SU-DHL-6 (cell line): ENCODE measurements around the gene KDM5B.

Source experiments
- CTCF ChIP-seq: fragments of 200-600 bp; sonication (generic); IDR thresholded peaks from one replicate; pipeline ENCODE4 v1.5.1; 2017; ENCODE audit warnings: antibody characterized with exemption, mild to moderate bottlenecking, low read length, moderate library complexity; ENCODE audit not compliant: insufficient read depth, poor library complexity, severe bottlenecking
- EZH2phosphoT487 ChIP-seq: fragments of 200-600 bp; sonication (generic), shearing (Covaris generic); conservative IDR thresholded peaks from 2 replicates; pipeline ENCODE4 v1.6.1; 2018; ENCODE audit warnings: mild to moderate bottlenecking, antibody characterized with exemption, low read length, moderate library complexity, mixed read lengths

- TF ChIP-seq CTCF, result no peak
- TF ChIP-seq EZH2phosphoT487, result no peak
Observed at GRCh38 chr1:202854787-202855186, 46.6 kb upstream of the KDM5B start.
